ENCODE measurements around the gene ZBTB49. TPM values are rescaled to one million over a fixed set of nuclear protein-coding genes. Genes with fewer than 3 reads are reported as not detected.

ZBTB49 gene
- total and polyA plus RNA-seq, 2 donors (not counting 1 experiment from before 2014, with no cell fraction given): 7.0 to 16.9 TPM

- CTCF ChIA-PET: no interaction called here
- H3K27me3 Mint-ChIP-seq: no peaks in the 10 kb centered on the region
- ATAC-seq (ENCODE audit: low read depth): no peak
- Histone ChIP-seq H3K79me2 (ENCODE audit: control insufficient read depth, insufficient read depth, low read length) (no peaks in the 10 kb centered on the region), H3K9ac (ENCODE audit: low read length) (no peak overlapping the region), H3K36me3 (replicated peaks in 1 of 2; ENCODE audit: control extremely low read depth in 1 of 2, control insufficient read depth in 1 of 2, extremely low read depth in 1 of 2, insufficient read depth in 2 of 2, low read length in 1 of 2) (peaks cover 0 to 44% of the 10 kb centered on the region in 2 experiments), H3K27ac (ENCODE audit: low read length in 2 of 2) (no peak overlapping the region), H3K27me3 (replicated peaks in 1 of 4; ENCODE audit: control extremely low read depth in 1 of 4, control insufficient read depth in 3 of 4, insufficient read depth in 4 of 4, low read length in 3 of 4) (no peaks in the 10 kb centered on the region), H3K4me2 (replicated peaks; ENCODE audit: low read depth, low read length, poor library complexity, severe bottlenecking) (no peak overlapping the region), H3K4me3 (ENCODE audit: control extremely low read depth in 1 of 5, extremely low read depth in 1 of 5, insufficient read depth in 1 of 5, low read depth in 2 of 5, low read length in 4 of 5) (no peak overlapping the region), H2AFZ (ENCODE audit: insufficient read depth, low read depth, low read length, poor library complexity, severe bottlenecking) (no peak overlapping the region), H3K4me1 (ENCODE audit: control insufficient read depth in 2 of 2, insufficient read depth in 2 of 2, low read length in 2 of 2) (no peaks in the 10 kb centered on the region), H4K20me1 (ENCODE audit: control insufficient read depth, insufficient read depth, low read length, poor library complexity, severe bottlenecking) (no peaks in the 10 kb centered on the region), H3K9me3 (ENCODE audit: control extremely low read depth in 1 of 3, control insufficient read depth in 2 of 3, insufficient read depth in 1 of 3, low read length in 2 of 3) (no peaks in the 10 kb centered on the region)
- WGBS (ENCODE audit: insufficient coverage): 83% methylated on average over 1 of the region's 4 CpGs
- H3K4me1 Mint-ChIP-seq: no peaks in the 10 kb centered on the region
- no peak overlapping the region for H3K27ac Mint-ChIP-seq
- H3K9me3 Mint-ChIP-seq (ENCODE audit: insufficient read depth): no peaks in the 10 kb centered on the region
- TF ChIP-seq EZH2 (IDR thresholded peaks at IDR 0.05; ENCODE audit: borderline replicate concordance, insufficient read depth, low read depth, low read length, poor library complexity, severe bottlenecking): no peak
- no peak for TF ChIP-seq CTCF (IDR thresholded peaks at IDR 0.05)
- intact Hi-C loops (cut with micrococcal nuclease): no loop called here
- POLR2A ChIA-PET: no interaction called here
- no peak overlapping the region for H3K4me3 Mint-ChIP-seq
- DNase-seq: no peak
Measured at GRCh38 chr4:4270529-4270928, 19.5 kb upstream of the ZBTB49 start.

GRCh38 chr4:4271912-4272311 is 18.1 kb upstream of the ZBTB49 start:
- intact Hi-C loops (cut with micrococcal nuclease): no loop called here
- no peaks in the 10 kb centered on the region for H3K27me3 ChIP-seq (replicated peaks in 1 of 4; ENCODE audit: control extremely low read depth in 1 of 4, control insufficient read depth in 3 of 4, insufficient read depth in 4 of 4, low read length in 3 of 4)
- no peaks in the 10 kb centered on the region for H3K9me3 ChIP-seq (ENCODE audit: control extremely low read depth in 1 of 3, control insufficient read depth in 2 of 3, insufficient read depth in 1 of 3, low read length in 2 of 3)
- H3K79me2 ChIP-seq (ENCODE audit: control insufficient read depth, insufficient read depth, low read length): no peaks in the 10 kb centered on the region
- Mint-ChIP-seq H3K27ac (no peak overlapping the region), H3K27me3 (no peaks in the 10 kb centered on the region), H3K4me3 (no peak overlapping the region), H3K9me3 (ENCODE audit: insufficient read depth) (no peaks in the 10 kb centered on the region), H3K4me1 (no peaks in the 10 kb centered on the region)
- 100% methylated on average over 3 of the region's 10 CpGs for WGBS (ENCODE audit: insufficient coverage)
- no peak overlapping the region for H3K4me2 ChIP-seq (replicated peaks; ENCODE audit: low read depth, low read length, poor library complexity, severe bottlenecking)
- H3K27ac ChIP-seq (ENCODE audit: low read length in 2 of 2): no peak overlapping the region
- TF ChIP-seq EZH2 (IDR thresholded peaks at IDR 0.05; ENCODE audit: borderline replicate concordance, insufficient read depth, low read depth, low read length, poor library complexity, severe bottlenecking) (no peak), CTCF (IDR thresholded peaks at IDR 0.05) (no peak)
- no peak overlapping the region for H2AFZ ChIP-seq (ENCODE audit: insufficient read depth, low read depth, low read length, poor library complexity, severe bottlenecking)
- no peak overlapping the region for H3K9ac ChIP-seq (ENCODE audit: low read length)
- POLR2A ChIA-PET: no interaction called here
- DNase-seq: no peak
- H3K4me3 ChIP-seq (ENCODE audit: control extremely low read depth in 1 of 5, extremely low read depth in 1 of 5, insufficient read depth in 1 of 5, low read depth in 2 of 5, low read length in 4 of 5): no peak overlapping the region
- H3K4me1 ChIP-seq (ENCODE audit: control insufficient read depth in 2 of 2, insufficient read depth in 2 of 2, low read length in 2 of 2): no peaks in the 10 kb centered on the region
- CTCF ChIA-PET: no interaction called here
- ATAC-seq (ENCODE audit: low read depth): no peak
- H4K20me1 ChIP-seq (ENCODE audit: control insufficient read depth, insufficient read depth, low read length, poor library complexity, severe bottlenecking): no peaks in the 10 kb centered on the region
- peaks cover 0 to 48% of the 10 kb centered on the region in 2 experiments for H3K36me3 ChIP-seq (replicated peaks in 1 of 2; ENCODE audit: control extremely low read depth in 1 of 2, control insufficient read depth in 1 of 2, extremely low read depth in 1 of 2, insufficient read depth in 2 of 2, low read length in 1 of 2)
